CD4-positive, alpha-beta memory T cell (primary cell): ENCODE measurements around the gene ABCB4. TPM values are rescaled to one million over a fixed set of nuclear protein-coding genes. Genes with fewer than 3 reads are reported as not detected.
"Not testable (repeated sequence)": the region's sequence is repeated elsewhere in the genome, so short reads cannot be mapped to it uniquely, and the experiment has no call there.

Source experiments
- CTCF ChIA-PET: fragments of 350-600 bp; sonication (Branson Sonifier 250); formaldehyde crosslinking; loops from one replicate; lab custom pipeline; 2021; ENCODE audit warnings: inconsistent platforms; ENCODE audit not compliant: partially characterized antibody; lab: Charles Lee
- POLR2A ChIA-PET: fragments of 350-600 bp; sonication (Branson Sonifier 250); formaldehyde crosslinking; loops from one replicate; lab custom pipeline; 2021; ENCODE audit not compliant: partially characterized antibody; lab: Charles Lee
- DNase-seq, 5 donors: peaks; one replicate each; pipeline versions ENCODE4 v3.0.0 to v3.0.0-alpha.2; 2020 to 2022; ENCODE audit warnings: mixed read lengths in 1 of 5
- H3K27ac ChIP-seq: one replicate; pipeline ENCODE4 v1.7.0; 2013; ENCODE audit warnings: low read depth, low read length
- H3K27me3 ChIP-seq: 2 replicates; pipeline ENCODE4 v1.7.0; 2013; ENCODE audit warnings: mild to moderate bottlenecking, low read length, moderate library complexity; ENCODE audit not compliant: insufficient read depth
- H3K36me3 ChIP-seq: 2 replicates; pipeline ENCODE4 v1.7.0; 2013; ENCODE audit warnings: mild to moderate bottlenecking, low read length, moderate library complexity; ENCODE audit not compliant: insufficient read depth
- H3K4me1 ChIP-seq: 2 replicates; pipeline ENCODE4 v1.7.0; 2013; ENCODE audit warnings: mild to moderate bottlenecking, low read length, moderate library complexity; ENCODE audit not compliant: insufficient read depth
- H3K4me3 ChIP-seq, 2 donors: one replicate each; pipeline ENCODE4 v1.7.0; 2013; ENCODE audit warnings: low read length in 2 of 2, mild to moderate bottlenecking in 1 of 2
- H3K9me3 ChIP-seq, 2 donors: one replicate each; pipeline ENCODE4 v1.7.0; 2013; ENCODE audit warnings: low read length in 2 of 2, control low read depth in 1 of 2; ENCODE audit not compliant: control insufficient read depth in 1 of 2
- H3K27ac Mint-ChIP-seq, 7 donors: one replicate each; pipeline ENCODE4 v1.8.0; 2020 to 2021; ENCODE audit warnings: mixed read lengths in 7 of 7, mild to moderate bottlenecking in 6 of 7, inconsistent platforms in 3 of 7, moderate library complexity in 3 of 7
- H3K27me3 Mint-ChIP-seq, 2 donors: one replicate each; pipeline ENCODE4 v1.8.0; 2020 to 2021; ENCODE audit warnings: mixed read lengths in 2 of 2
- H3K36me3 Mint-ChIP-seq, 2 donors: one replicate each; pipeline ENCODE4 v1.8.0; 2020 to 2021; ENCODE audit warnings: mixed read lengths in 2 of 2, inconsistent platforms in 1 of 2, mild to moderate bottlenecking in 1 of 2
- H3K4me1 Mint-ChIP-seq, 4 donors: one replicate each; pipeline ENCODE4 v1.8.0; 2020 to 2021; ENCODE audit warnings: mixed read lengths in 4 of 4, mild to moderate bottlenecking in 1 of 4
- H3K4me3 Mint-ChIP-seq, 8 donors: one replicate each; pipeline ENCODE4 v1.8.0; 2020 to 2021; ENCODE audit warnings: mixed read lengths in 8 of 8, mild to moderate bottlenecking in 7 of 8, moderate library complexity in 6 of 8, inconsistent platforms in 3 of 8
- H3K9me3 Mint-ChIP-seq, 8 donors: one replicate each; pipeline ENCODE4 v1.8.0; 2020 to 2021; ENCODE audit warnings: mixed read lengths in 8 of 8, mild to moderate bottlenecking in 5 of 8, inconsistent platforms in 3 of 8, moderate library complexity in 1 of 8
- intact Hi-C: fragments of 100-400 bp; cut with micrococcal nuclease; formaldehyde crosslinking; loops from one replicate; pipeline ENCODE4 v1.15.1; 2023
- polyA plus RNA-seq, 2 donors: library from polyadenylated mRNA; unstranded; fragments of 300-500 nt; fragmentation: Illumina TruSeq; gene quantifications; one replicate each; pipeline ENCODE4 v1.2.3, GENCODE V29; 2021
- total RNA-seq, 2 experiments: library from RNA; stranded (reverse); gene quantifications; one replicate each; pipeline ENCODE4 v1.2.3, GENCODE V29; 2021

ABCB4 gene
- total and polyA plus RNA-seq, 4 experiments from 2014 or later: 0.11 TPM; not detected in 3

DNA sequence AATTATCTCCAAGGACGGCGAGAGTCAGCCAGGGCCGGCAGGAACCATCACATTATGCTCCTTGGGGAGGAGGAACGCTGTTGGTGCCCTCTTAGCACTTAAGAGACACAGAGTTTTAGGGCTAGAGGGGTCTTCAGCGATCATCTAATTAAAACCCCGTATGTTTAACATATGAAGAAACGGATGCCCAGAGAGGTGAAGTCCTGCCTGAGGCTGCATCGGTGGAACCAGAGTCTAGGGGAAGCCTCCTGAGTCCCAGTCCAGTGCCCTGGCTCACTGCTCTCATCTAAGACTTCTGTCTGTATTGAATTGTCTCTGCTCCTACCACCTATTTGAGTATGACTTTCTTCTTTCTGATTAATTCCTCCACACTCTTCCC lies 688 bp upstream of the ABCB4 start:
- H3K9me3 ChIP-seq: no peaks in the 10 kb centered on the region
- Mint-ChIP-seq H3K36me3 (no peaks in the 10 kb centered on the region), H3K27me3 (peaks cover 25 to 32% of the 10 kb centered on the region in 2 donors), H3K4me3 (peak overlapping the region in 7 of 8 donors; percentile 15 to 60 (median 33)), H3K9me3 (no peaks in the 10 kb centered on the region), H3K4me1 (peaks cover 5 to 21% (median 12%) of the 10 kb centered on the region in 4 donors), H3K27ac (no peak overlapping the region)
- no peak for DNase-seq
- CTCF ChIA-PET: no interaction called here
- intact Hi-C loops: no loop called here
- H3K27ac ChIP-seq: no peak overlapping the region
- peaks cover 16% of the 10 kb centered on the region for H3K27me3 ChIP-seq
- POLR2A ChIA-PET: no interaction called here
- H3K4me1 ChIP-seq: peaks cover 4% of the 10 kb centered on the region
- no peak overlapping the region for H3K4me3 ChIP-seq
- H3K36me3 ChIP-seq: no peaks in the 10 kb centered on the region

DNA sequence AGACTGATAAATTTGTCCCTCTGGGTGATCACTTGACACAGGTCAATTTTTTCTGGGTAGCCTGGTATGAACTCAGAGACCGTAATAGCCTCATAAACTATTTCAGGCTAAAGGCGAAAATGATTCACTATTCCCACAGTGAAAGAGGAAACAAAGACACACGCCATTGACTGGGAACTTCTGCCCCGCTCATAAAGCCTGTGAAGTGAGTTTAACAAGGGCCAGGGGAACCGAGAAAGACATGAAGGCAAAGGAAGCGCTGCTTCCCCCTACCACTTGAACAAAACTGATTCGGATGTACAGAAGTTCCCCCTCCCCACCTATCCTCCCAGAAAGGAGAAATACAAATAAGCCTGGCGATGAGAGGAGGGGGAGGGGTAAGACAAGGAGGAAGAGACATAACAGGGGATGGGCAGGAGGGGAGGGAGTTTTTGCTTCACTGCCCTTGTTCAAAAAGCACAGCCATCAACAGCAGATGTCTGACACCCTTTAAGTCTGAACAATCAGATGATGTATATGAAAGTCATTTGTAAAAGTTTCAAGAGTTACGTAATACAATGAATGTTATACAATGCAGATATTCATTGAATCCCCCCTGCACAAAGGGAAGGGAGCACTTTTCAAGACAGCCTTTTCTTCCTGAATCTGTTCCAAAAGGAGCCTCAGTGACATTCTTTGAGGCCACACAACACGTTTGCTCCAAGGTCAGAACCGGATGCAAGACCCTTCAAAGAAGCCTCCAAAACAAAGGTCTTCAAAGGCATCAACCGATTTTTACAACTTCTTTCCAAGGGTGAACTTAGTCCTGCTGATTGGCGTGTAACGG lies 734 bp downstream of the ABCB4 start:
- no peaks in the 10 kb centered on the region for H3K36me3 ChIP-seq
- no peak overlapping the region for H3K27ac ChIP-seq
- H3K4me1 Mint-ChIP-seq: peaks cover 5 to 21% (median 12%) of the 10 kb centered on the region in 4 donors

DNA sequence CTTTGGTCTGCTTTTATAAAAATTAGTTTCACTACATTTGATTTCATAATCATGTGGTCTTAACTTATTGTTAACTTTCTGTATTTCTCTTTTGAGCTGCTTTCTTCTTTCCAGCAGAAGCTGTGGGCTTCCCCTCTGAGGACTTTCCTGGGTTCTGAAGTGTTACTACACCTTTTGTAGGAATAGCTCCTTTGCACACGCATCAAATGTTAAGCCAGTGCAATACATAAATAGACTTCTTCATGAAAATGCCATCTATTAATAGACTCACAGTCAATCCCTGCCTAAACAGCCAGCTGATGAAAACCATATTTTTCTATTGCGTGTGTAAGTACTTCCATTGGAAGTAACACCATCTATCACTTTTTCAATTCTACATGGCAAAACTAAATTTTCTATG lies 1.5 kb downstream of the ABCB4 start:
- H3K27me3 ChIP-seq: peaks cover 16% of the 10 kb centered on the region
- ChIA-PET POLR2A (no interaction called here), CTCF (no interaction called here)
- no peak overlapping the region for H3K4me3 ChIP-seq
- Mint-ChIP-seq H3K36me3 (no peaks in the 10 kb centered on the region), H3K9me3 (peaks cover 0 to 7% (median 0%) of the 10 kb centered on the region in 8 donors), H3K27ac (no peak overlapping the region), H3K27me3 (peaks cover 27 to 32% of the 10 kb centered on the region in 2 donors), H3K4me3 (peak overlapping the region in 1 of 8 donors; percentile 51), H3K4me1 (peaks cover 5 to 21% (median 12%) of the 10 kb centered on the region in 4 donors)
- H3K9me3 ChIP-seq: no peaks in the 10 kb centered on the region
- intact Hi-C loops: no loop called here
- DNase-seq: no peak
- H3K27ac ChIP-seq: no peak overlapping the region
- no peaks in the 10 kb centered on the region for H3K36me3 ChIP-seq
- H3K4me1 ChIP-seq: peaks cover 4% of the 10 kb centered on the region

More for the DNA sequence above, 734 bp downstream of the ABCB4 start:
- Mint-ChIP-seq H3K27ac (no peak overlapping the region), H3K4me3 (peak overlapping the region in 7 of 8 donors; percentile 23 to 60 (median 42)), H3K27me3 (peaks cover 27 to 32% of the 10 kb centered on the region in 2 donors), H3K9me3 (peaks cover 0 to 4% (median 0%) of the 10 kb centered on the region in 8 donors), H3K36me3 (no peaks in the 10 kb centered on the region)
- ChIA-PET POLR2A (no interaction called here), CTCF (no interaction called here)
- intact Hi-C loops: no loop called here
- Histone ChIP-seq H3K9me3 (no peaks in the 10 kb centered on the region), H3K4me3 (no peak overlapping the region), H3K27me3 (peaks cover 16% of the 10 kb centered on the region), H3K4me1 (peaks cover 4% of the 10 kb centered on the region)
- no peak for DNase-seq

DNA sequence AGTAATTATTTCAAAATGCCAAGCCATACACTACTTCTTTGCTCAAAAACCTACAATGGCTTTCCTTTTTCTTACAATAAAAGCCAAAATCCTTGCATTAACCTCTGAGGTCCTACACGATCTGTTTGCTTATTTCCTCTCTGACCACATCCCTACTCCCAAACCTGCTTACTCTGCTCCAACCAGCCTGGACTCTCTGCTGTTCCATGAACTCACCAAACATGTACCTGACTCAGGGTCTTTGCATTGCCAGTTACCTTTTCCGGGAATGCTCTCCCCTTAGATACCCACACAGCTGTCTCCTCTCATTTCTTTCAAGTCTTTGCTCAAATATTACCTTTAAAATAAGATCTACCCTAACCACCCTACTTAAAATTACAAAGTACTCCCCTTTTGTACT lies 2.3 kb downstream of the ABCB4 start:
- CTCF ChIA-PET: no interaction called here

DNA sequence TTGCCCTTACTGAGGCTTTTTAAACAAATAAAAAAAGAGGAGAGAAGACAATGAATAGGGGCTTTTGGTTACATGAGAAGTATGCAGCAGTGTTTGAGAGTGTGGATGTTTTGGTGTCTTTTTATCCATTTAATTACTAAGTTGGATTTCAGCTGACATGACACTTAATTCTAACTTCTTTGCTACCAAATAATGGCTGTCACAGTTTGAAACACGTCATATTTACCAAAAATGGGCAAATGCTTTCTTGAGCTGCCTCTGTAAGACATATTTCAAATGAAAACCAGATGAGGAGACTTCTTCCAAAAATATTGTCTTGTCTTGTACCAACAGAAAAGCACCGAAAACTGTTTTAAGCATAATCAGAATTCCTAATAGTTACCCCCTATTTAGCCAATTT lies 4.0 kb downstream of the ABCB4 start:
- DNase-seq: no peak
- intact Hi-C loops: no loop called here
- Histone ChIP-seq H3K9me3 (no peaks in the 10 kb centered on the region), H3K4me1 (peaks cover 4% of the 10 kb centered on the region), H3K27me3 (peaks cover 14% of the 10 kb centered on the region), H3K27ac (no peak overlapping the region), H3K36me3 (no peaks in the 10 kb centered on the region), H3K4me3 (no peak overlapping the region)
- ChIA-PET CTCF (no interaction called here), POLR2A (no interaction called here)
- H3K4me3 Mint-ChIP-seq: no peak overlapping the region
- peaks cover 0 to 11% (median 4%) of the 10 kb centered on the region in 8 donors for H3K9me3 Mint-ChIP-seq
- H3K27me3 Mint-ChIP-seq: peaks cover 30 to 35% of the 10 kb centered on the region in 2 donors
- H3K27ac Mint-ChIP-seq: no peak overlapping the region
- peaks cover 5 to 17% (median 11%) of the 10 kb centered on the region in 4 donors for H3K4me1 Mint-ChIP-seq
- H3K36me3 Mint-ChIP-seq: no peaks in the 10 kb centered on the region

More for the DNA sequence above, 2.3 kb downstream of the ABCB4 start:
- Histone ChIP-seq H3K36me3 (no peaks in the 10 kb centered on the region), H3K4me3 (no peak overlapping the region), H3K27me3 (peaks cover 16% of the 10 kb centered on the region), H3K4me1 (peaks cover 4% of the 10 kb centered on the region), H3K27ac (no peak overlapping the region), H3K9me3 (no peaks in the 10 kb centered on the region)
- Mint-ChIP-seq H3K9me3 (peaks cover 0 to 9% (median 1%) of the 10 kb centered on the region in 8 donors), H3K27me3 (peaks cover 27 to 32% of the 10 kb centered on the region in 2 donors), H3K36me3 (no peaks in the 10 kb centered on the region), H3K4me1 (peaks cover 5 to 21% (median 12%) of the 10 kb centered on the region in 4 donors), H3K4me3 (no peak overlapping the region), H3K27ac (no peak overlapping the region)
- no peak for DNase-seq
- intact Hi-C loops: no loop called here
- POLR2A ChIA-PET: no interaction called here

DNA sequence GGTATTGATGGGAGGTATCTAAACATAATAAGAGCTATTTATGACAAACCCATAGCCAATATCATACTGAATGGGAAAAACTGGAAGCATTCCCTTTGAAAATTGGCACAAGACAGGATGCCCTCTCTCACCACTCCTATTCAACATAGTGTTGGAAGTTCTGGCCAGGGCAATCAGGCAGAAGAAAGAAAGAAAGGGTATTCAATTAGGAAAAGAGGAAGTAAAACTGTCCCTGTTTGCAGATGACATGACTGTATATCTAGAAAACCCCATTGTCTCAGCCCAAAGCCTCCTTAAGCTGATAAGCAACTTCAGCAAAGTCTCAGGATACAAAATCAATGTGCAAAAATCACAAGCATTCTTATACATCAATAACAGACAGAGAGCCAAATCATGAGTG lies 6.3 kb downstream of the ABCB4 start:
- intact Hi-C loops, H3K9me3 ChIP-seq, H3K27ac ChIP-seq, H3K36me3 Mint-ChIP-seq, DNase-seq, H3K27me3 ChIP-seq, H3K4me1 Mint-ChIP-seq, H3K36me3 ChIP-seq, H3K4me1 ChIP-seq, CTCF ChIA-PET, POLR2A ChIA-PET, H3K4me3 ChIP-seq, H3K4me3 Mint-ChIP-seq, H3K27ac Mint-ChIP-seq: not testable (repeated sequence)
- Mint-ChIP-seq H3K27me3 (peaks cover 17 to 28% of the 10 kb centered on the region in 2 donors), H3K9me3 (peaks cover 0 to 11% (median 4%) of the 10 kb centered on the region in 8 donors)

DNA sequence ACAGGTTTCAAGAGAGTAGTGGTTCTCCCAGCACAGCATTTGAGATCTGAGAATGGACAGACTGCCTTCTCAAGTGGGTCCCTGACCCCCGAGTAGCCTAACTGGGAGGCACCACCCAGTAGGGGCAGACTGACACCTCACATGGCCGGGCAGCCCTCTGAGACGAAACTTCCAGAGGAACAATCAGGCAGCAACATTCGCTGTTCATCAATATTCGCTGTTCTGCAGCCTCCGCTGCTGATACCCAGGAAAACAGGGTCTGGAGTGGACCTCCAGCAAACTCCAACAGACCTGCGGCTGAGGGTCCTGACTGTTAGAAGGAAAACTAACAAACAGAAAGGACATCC lies 10.0 kb downstream of the ABCB4 start:
- intact Hi-C loops, H3K27ac Mint-ChIP-seq, H3K9me3 ChIP-seq, H3K36me3 ChIP-seq, POLR2A ChIA-PET, H3K27me3 ChIP-seq, H3K4me3 ChIP-seq, H3K4me1 ChIP-seq, H3K4me1 Mint-ChIP-seq, DNase-seq, H3K36me3 Mint-ChIP-seq, H3K27ac ChIP-seq: not testable (repeated sequence)
- Mint-ChIP-seq H3K9me3 (peaks cover 0 to 13% (median 4%) of the 10 kb centered on the region in 8 donors), H3K27me3 (peaks cover 11 to 18% of the 10 kb centered on the region in 2 donors), H3K4me3 (peak overlapping the region in 1 of 8 donors; percentile 36)
- CTCF ChIA-PET: interaction anchor here (0.8 kb wide), 1 partner anchor 42 kb away, joined by 4 read pairs; no protein-coding TSS in a partner anchor
